ENCODE results near the gene MAPK8. TPM values are rescaled to one million over a fixed set of nuclear protein-coding genes. Genes with fewer than 3 reads are reported as not detected.
"Not testable (repeated sequence)": the region's sequence is repeated elsewhere in the genome, so short reads cannot be mapped to it uniquely, and the experiment has no call there.

Gene MAPK8
- total and polyA plus RNA-seq, 7 experiments from 2014 or later: 22.2 to 63.9 (median 41.9) TPM

GRCh38 chr10:48417374-48417773, 110.9 kb downstream of the MAPK8 start:
- Histone ChIP-seq H3K36me3 (ENCODE audit: control insufficient read depth in 2 of 3, insufficient read depth in 3 of 3, low read length in 3 of 3) (peaks cover 0 to 16% (median 0%) of the 10 kb centered on the region in 3 experiments), H3K4me3 (ENCODE audit: low read length) (no peak overlapping the region), H3K9me3 (ENCODE audit: control insufficient read depth in 2 of 3, low read length in 3 of 3) (no peaks in the 10 kb centered on the region), H3K4me1 (ENCODE audit: control insufficient read depth in 2 of 2, insufficient read depth in 2 of 2, low read length in 2 of 2) (no peaks in the 10 kb centered on the region), H3K27ac (ENCODE audit: low read depth, low read length) (no peak overlapping the region), H3K27me3 (ENCODE audit: control insufficient read depth in 2 of 2, insufficient read depth in 2 of 2, low read length in 2 of 2) (no peaks in the 10 kb centered on the region)
- DNase-seq (no peak), ATAC-seq (no peak)
- H3K27me3 Mint-ChIP-seq: no peaks in the 10 kb centered on the region
- peaks cover 0 to 9% (median 6%) of the 10 kb centered on the region in 11 donors for H3K9me3 Mint-ChIP-seq
- H3K4me3 Mint-ChIP-seq: no peak overlapping the region
- H3K36me3 Mint-ChIP-seq: peaks cover 0 to 46% (median 20%) of the 10 kb centered on the region in 5 donors
- intact Hi-C loops (cut with micrococcal nuclease): no loop called here
- peaks cover 0 to 9% (median 3%) of the 10 kb centered on the region in 7 donors for H3K4me1 Mint-ChIP-seq
- ChIA-PET POLR2A (no interaction called here), CTCF (no interaction called here)
- no peak overlapping the region for H3K27ac Mint-ChIP-seq

GRCh38 chr10:48418189-48418788, 111.8 kb downstream of the MAPK8 start:
- H3K9me3 ChIP-seq (ENCODE audit: control insufficient read depth in 2 of 3, low read length in 3 of 3): no peaks in the 10 kb centered on the region
- Mint-ChIP-seq H3K4me3 (no peak overlapping the region), H3K27me3 (no peaks in the 10 kb centered on the region), H3K27ac (no peak overlapping the region), H3K4me1 (peaks cover 0 to 9% (median 3%) of the 10 kb centered on the region in 7 donors), H3K9me3 (peaks cover 0 to 1% (median 0%) of the 10 kb centered on the region in 11 donors), H3K36me3 (peaks cover 4 to 41% (median 15%) of the 10 kb centered on the region in 5 donors)
- DNase-seq: no peak
- ChIA-PET CTCF (no interaction called here), POLR2A (no interaction called here)
- ATAC-seq: no peak
- H3K4me1 ChIP-seq (ENCODE audit: control insufficient read depth in 2 of 2, insufficient read depth in 2 of 2, low read length in 2 of 2): no peaks in the 10 kb centered on the region
- H3K36me3 ChIP-seq (ENCODE audit: control insufficient read depth in 2 of 3, insufficient read depth in 3 of 3, low read length in 3 of 3): peaks cover 0 to 7% (median 0%) of the 10 kb centered on the region in 3 experiments
- no peak overlapping the region for H3K27ac ChIP-seq (ENCODE audit: low read depth, low read length)
- no peak overlapping the region for H3K4me3 ChIP-seq (ENCODE audit: low read length)
- no peaks in the 10 kb centered on the region for H3K27me3 ChIP-seq (ENCODE audit: control insufficient read depth in 2 of 2, insufficient read depth in 2 of 2, low read length in 2 of 2)
- intact Hi-C loops (cut with micrococcal nuclease): no loop called here

GRCh38 chr10:48419714-48420113, 113.2 kb downstream of the MAPK8 start:
- H3K9me3 ChIP-seq (ENCODE audit: control insufficient read depth in 2 of 3, low read length in 3 of 3): no peaks in the 10 kb centered on the region
- Mint-ChIP-seq H3K27me3 (no peaks in the 10 kb centered on the region), H3K27ac (no peak overlapping the region), H3K36me3 (peaks cover 0 to 32% (median 14%) of the 10 kb centered on the region in 5 donors), H3K4me1 (peaks cover 0 to 6% (median 3%) of the 10 kb centered on the region in 7 donors), H3K9me3 (peaks cover 0 to 1% (median 0%) of the 10 kb centered on the region in 11 donors), H3K4me3 (no peak overlapping the region)
- no peaks in the 10 kb centered on the region for H3K27me3 ChIP-seq (ENCODE audit: control insufficient read depth in 2 of 2, insufficient read depth in 2 of 2, low read length in 2 of 2)
- H3K36me3 ChIP-seq (ENCODE audit: control insufficient read depth in 2 of 3, insufficient read depth in 3 of 3, low read length in 3 of 3): peaks cover 0 to 5% (median 0%) of the 10 kb centered on the region in 3 experiments
- ChIA-PET CTCF (no interaction called here), POLR2A (no interaction called here)
- intact Hi-C loops (cut with micrococcal nuclease): no loop called here
- H3K4me3 ChIP-seq (ENCODE audit: low read length): no peak overlapping the region
- no peaks in the 10 kb centered on the region for H3K4me1 ChIP-seq (ENCODE audit: control insufficient read depth in 2 of 2, insufficient read depth in 2 of 2, low read length in 2 of 2)
- ATAC-seq (no peak), DNase-seq (no peak)
- no peak overlapping the region for H3K27ac ChIP-seq (ENCODE audit: low read depth, low read length)

- H3K27me3 ChIP-seq (ENCODE audit: control insufficient read depth in 2 of 2, insufficient read depth in 2 of 2, low read length in 2 of 2); CTCF ChIA-PET; H3K9me3 ChIP-seq (ENCODE audit: control insufficient read depth in 2 of 3, low read length in 3 of 3); H3K4me3 Mint-ChIP-seq; POLR2A ChIA-PET; H3K9me3 Mint-ChIP-seq; H3K27ac ChIP-seq (ENCODE audit: low read depth, low read length); intact Hi-C loops (cut with micrococcal nuclease); H3K4me1 ChIP-seq (ENCODE audit: control insufficient read depth in 2 of 2, insufficient read depth in 2 of 2, low read length in 2 of 2); H3K27ac Mint-ChIP-seq; H3K4me1 Mint-ChIP-seq; ATAC-seq; H3K36me3 ChIP-seq (ENCODE audit: control insufficient read depth in 2 of 3, insufficient read depth in 3 of 3, low read length in 3 of 3); H3K27me3 Mint-ChIP-seq; H3K4me3 ChIP-seq (ENCODE audit: low read length); DNase-seq: not testable (repeated sequence)
- peaks cover 0 to 25% (median 13%) of the 10 kb centered on the region in 5 donors for H3K36me3 Mint-ChIP-seq
Measured at GRCh38 chr10:48421862-48422261, 115.4 kb downstream of the MAPK8 start.

- intact Hi-C loops (cut with micrococcal nuclease): no loop called here
- Histone ChIP-seq H3K27me3 (ENCODE audit: control insufficient read depth in 2 of 2, insufficient read depth in 2 of 2, low read length in 2 of 2) (no peaks in the 10 kb centered on the region), H3K4me1 (ENCODE audit: control insufficient read depth in 2 of 2, insufficient read depth in 2 of 2, low read length in 2 of 2) (no peaks in the 10 kb centered on the region), H3K4me3 (ENCODE audit: low read length) (no peak overlapping the region), H3K27ac (ENCODE audit: low read depth, low read length) (no peak overlapping the region), H3K9me3 (ENCODE audit: control insufficient read depth in 2 of 3, low read length in 3 of 3) (no peaks in the 10 kb centered on the region), H3K36me3 (ENCODE audit: control insufficient read depth in 2 of 3, insufficient read depth in 3 of 3, low read length in 3 of 3) (peaks cover 0 to 25% (median 0%) of the 10 kb centered on the region in 3 experiments)
- Mint-ChIP-seq H3K27me3 (no peaks in the 10 kb centered on the region), H3K27ac (peak overlapping the region in 2 of 9 donors; percentile 6 to 38), H3K9me3 (no peaks in the 10 kb centered on the region), H3K4me3 (no peak overlapping the region), H3K4me1 (peaks cover 0 to 3% (median 0%) of the 10 kb centered on the region in 7 donors), H3K36me3 (peaks cover 0 to 35% (median 19%) of the 10 kb centered on the region in 5 donors)
- DNase-seq (no peak), ATAC-seq (no peak)
- CTCF ChIA-PET: no interaction called here
- POLR2A ChIA-PET: no interaction called here
Measured at GRCh38 chr10:48423884-48424283, 117.4 kb downstream of the MAPK8 start.

GRCh38 chr10:48428896-48429295, 122.4 kb downstream of the MAPK8 start:
- ATAC-seq: no peak
- Mint-ChIP-seq H3K4me1 (peaks cover 0 to 1% (median 0%) of the 10 kb centered on the region in 7 donors), H3K27me3 (no peaks in the 10 kb centered on the region), H3K4me3 (no peak overlapping the region), H3K36me3 (peaks cover 0 to 47% (median 17%) of the 10 kb centered on the region in 5 donors), H3K9me3 (no peaks in the 10 kb centered on the region), H3K27ac (peak overlapping the region in 1 of 9 donors; percentile 51)
- no peaks in the 10 kb centered on the region for H3K4me1 ChIP-seq (ENCODE audit: control insufficient read depth in 2 of 2, insufficient read depth in 2 of 2, low read length in 2 of 2)
- H3K36me3 ChIP-seq (ENCODE audit: control insufficient read depth in 2 of 3, insufficient read depth in 3 of 3, low read length in 3 of 3): peaks cover 0 to 26% (median 0%) of the 10 kb centered on the region in 3 experiments
- intact Hi-C loops (cut with micrococcal nuclease): no loop called here
- no peak for DNase-seq
- no peak overlapping the region for H3K4me3 ChIP-seq (ENCODE audit: low read length)
- no peaks in the 10 kb centered on the region for H3K9me3 ChIP-seq (ENCODE audit: control insufficient read depth in 2 of 3, low read length in 3 of 3)
- H3K27ac ChIP-seq (ENCODE audit: low read depth, low read length): no peak overlapping the region
- ChIA-PET CTCF (no interaction called here), POLR2A (no interaction called here)
- H3K27me3 ChIP-seq (ENCODE audit: control insufficient read depth in 2 of 2, insufficient read depth in 2 of 2, low read length in 2 of 2): no peaks in the 10 kb centered on the region

GRCh38 chr10:48429309-48429708, 122.8 kb downstream of the MAPK8 start:
- H3K4me1 Mint-ChIP-seq: peaks cover 0 to 1% (median 0%) of the 10 kb centered on the region in 7 donors
- H3K36me3 Mint-ChIP-seq: peaks cover 0 to 51% (median 19%) of the 10 kb centered on the region in 5 donors
- no peaks in the 10 kb centered on the region for H3K9me3 ChIP-seq (ENCODE audit: control insufficient read depth in 2 of 3, low read length in 3 of 3)
- H3K27me3 Mint-ChIP-seq: no peaks in the 10 kb centered on the region
- no peak overlapping the region for H3K4me3 Mint-ChIP-seq
- ChIA-PET CTCF (no interaction called here), POLR2A (no interaction called here)
- no peak overlapping the region for H3K27ac Mint-ChIP-seq
- no peaks in the 10 kb centered on the region for H3K27me3 ChIP-seq (ENCODE audit: control insufficient read depth in 2 of 2, insufficient read depth in 2 of 2, low read length in 2 of 2)
- intact Hi-C loops (cut with micrococcal nuclease): no loop called here
- H3K9me3 Mint-ChIP-seq: no peaks in the 10 kb centered on the region
- no peak overlapping the region for H3K4me3 ChIP-seq (ENCODE audit: low read length)
- ATAC-seq: no peak
- H3K4me1 ChIP-seq (ENCODE audit: control insufficient read depth in 2 of 2, insufficient read depth in 2 of 2, low read length in 2 of 2): no peaks in the 10 kb centered on the region
- H3K36me3 ChIP-seq (ENCODE audit: control insufficient read depth in 2 of 3, insufficient read depth in 3 of 3, low read length in 3 of 3): peaks cover 0 to 30% (median 0%) of the 10 kb centered on the region in 3 experiments
- DNase-seq: no peak
- no peak overlapping the region for H3K27ac ChIP-seq (ENCODE audit: low read depth, low read length)

Measured in naive thymus-derived CD4-positive, alpha-beta T cell (primary cell).